ENCODE results near the gene SMURF1.

SMURF1 gene

GRCh38 chr7:99156649-99157048, 12.7 kb upstream of the SMURF1 start:
- peaks cover 4% of the 10 kb centered on the region for H3K4me1 Mint-ChIP-seq
- no peak overlapping the region for H3K27ac Mint-ChIP-seq
- H3K9me3 Mint-ChIP-seq = peaks cover 0 to 6% of the 10 kb centered on the region in 2 donors
- no peak for DNase-seq
- no peak overlapping the region for H3K4me3 Mint-ChIP-seq
- H3K27me3 Mint-ChIP-seq = peaks cover 19% of the 10 kb centered on the region
- no peak for ATAC-seq

GRCh38 chr7:99155211-99155610, 11.3 kb upstream of the SMURF1 start:
- Mint-ChIP-seq H3K4me1 (peaks cover 4% of the 10 kb centered on the region), H3K4me3 (no peak overlapping the region), H3K27me3 (peaks cover 11% of the 10 kb centered on the region), H3K9me3 (peaks cover 0 to 6% of the 10 kb centered on the region in 2 donors), H3K27ac (no peak overlapping the region)
- no peak for ATAC-seq
- no peak for DNase-seq

- no peak overlapping the region for H3K4me3 Mint-ChIP-seq
- no peaks in the 10 kb centered on the region for H3K27me3 Mint-ChIP-seq
- ATAC-seq = no peak
- no peak overlapping the region for H3K27ac Mint-ChIP-seq
- no peak for DNase-seq
- H3K4me1 Mint-ChIP-seq = peaks cover 21% of the 10 kb centered on the region
- no peaks in the 10 kb centered on the region for H3K9me3 Mint-ChIP-seq
Observed at GRCh38 chr7:99146979-99147378, 3.1 kb upstream of the SMURF1 start.

GRCh38 chr7:99143521-99143852, 421 bp downstream of the SMURF1 start:
- no peaks in the 10 kb centered on the region for H3K27me3 Mint-ChIP-seq
- no peaks in the 10 kb centered on the region for H3K9me3 Mint-ChIP-seq
- DNase-seq (no peak), ATAC-seq (peak; percentile 50)
- H3K4me1 Mint-ChIP-seq = peaks cover 56% of the 10 kb centered on the region
- H3K4me3 Mint-ChIP-seq = peak overlapping the region; percentile 90 to 92
- peak overlapping the region; percentile 79 to 81 for H3K27ac Mint-ChIP-seq

GRCh38 chr7:99142727-99143520, 984 bp downstream of the SMURF1 start:
- Mint-ChIP-seq H3K4me1 (peaks cover 60% of the 10 kb centered on the region), H3K4me3 (peak overlapping the region; percentile 90 to 92), H3K27me3 (no peaks in the 10 kb centered on the region), H3K27ac (peak overlapping the region; percentile 79 to 81), H3K9me3 (no peaks in the 10 kb centered on the region)
- peak; percentile 56 for ATAC-seq
- peak; percentile 86 to 87 for DNase-seq

- DNase-seq (peak; percentile 45 to 47), ATAC-seq (peak; percentile 54)
- H3K27me3 Mint-ChIP-seq = no peaks in the 10 kb centered on the region
- H3K27ac Mint-ChIP-seq = peak overlapping the region; percentile 64 to 81
- peaks cover 60% of the 10 kb centered on the region for H3K4me1 Mint-ChIP-seq
- H3K4me3 Mint-ChIP-seq = peak overlapping the region; percentile 90 to 92
- H3K9me3 Mint-ChIP-seq = no peaks in the 10 kb centered on the region
Observed at GRCh38 chr7:99141841-99142726, 1.8 kb downstream of the SMURF1 start.

- ATAC-seq (no peak), DNase-seq (no peak)
- H3K9me3 Mint-ChIP-seq = no peaks in the 10 kb centered on the region
- H3K27me3 Mint-ChIP-seq = no peaks in the 10 kb centered on the region
- H3K4me3 Mint-ChIP-seq = peak overlapping the region; percentile 90 to 92
- peaks cover 61% of the 10 kb centered on the region for H3K4me1 Mint-ChIP-seq
- no peak overlapping the region for H3K27ac Mint-ChIP-seq
Observed at GRCh38 chr7:99141334-99141733, 2.6 kb downstream of the SMURF1 start.

- H3K27me3 Mint-ChIP-seq = no peaks in the 10 kb centered on the region
- peaks cover 66% of the 10 kb centered on the region for H3K4me1 Mint-ChIP-seq
- peak overlapping the region; percentile 90 to 92 for H3K4me3 Mint-ChIP-seq
- DNase-seq = no peak
- no peak for ATAC-seq
- no peaks in the 10 kb centered on the region for H3K9me3 Mint-ChIP-seq
- no peak overlapping the region for H3K27ac Mint-ChIP-seq
Observed at GRCh38 chr7:99140813-99141212, 3.1 kb downstream of the SMURF1 start.

GRCh38 chr7:99139036-99139435, 4.9 kb downstream of the SMURF1 start:
- H3K4me3 Mint-ChIP-seq = no peak overlapping the region
- DNase-seq = no peak
- no peak for ATAC-seq
- no peak overlapping the region for H3K27ac Mint-ChIP-seq
- H3K4me1 Mint-ChIP-seq = peaks cover 67% of the 10 kb centered on the region
- H3K27me3 Mint-ChIP-seq = no peaks in the 10 kb centered on the region
- no peaks in the 10 kb centered on the region for H3K9me3 Mint-ChIP-seq

GRCh38 chr7:99137411-99138180, 6.3 kb downstream of the SMURF1 start:
- no peaks in the 10 kb centered on the region for H3K9me3 Mint-ChIP-seq
- H3K27ac Mint-ChIP-seq = no peak overlapping the region
- ATAC-seq = no peak

GRCh38 chr7:99135938-99136337, 8.0 kb downstream of the SMURF1 start:
- Mint-ChIP-seq H3K4me1 (peaks cover 64% of the 10 kb centered on the region), H3K27me3 (no peaks in the 10 kb centered on the region), H3K4me3 (no peak overlapping the region), H3K27ac (no peak overlapping the region), H3K9me3 (no peaks in the 10 kb centered on the region)
- no peak for ATAC-seq
- no peak for DNase-seq

More at GRCh38 chr7:99137411-99138180, 6.3 kb downstream of the SMURF1 start:
- no peak overlapping the region for H3K4me3 Mint-ChIP-seq
- no peaks in the 10 kb centered on the region for H3K27me3 Mint-ChIP-seq
- H3K4me1 Mint-ChIP-seq = peaks cover 74% of the 10 kb centered on the region
- no peak for DNase-seq

GRCh38 chr7:99133766-99134564, 9.9 kb downstream of the SMURF1 start:
- Mint-ChIP-seq H3K4me3 (no peak overlapping the region), H3K27me3 (no peaks in the 10 kb centered on the region), H3K27ac (no peak overlapping the region), H3K4me1 (peaks cover 44% of the 10 kb centered on the region), H3K9me3 (no peaks in the 10 kb centered on the region)
- ATAC-seq (no peak), DNase-seq (no peak)

GRCh38 chr7:99132595-99133321, 11.2 kb downstream of the SMURF1 start:
- no peaks in the 10 kb centered on the region for H3K9me3 Mint-ChIP-seq
- H3K4me1 Mint-ChIP-seq = peaks cover 35% of the 10 kb centered on the region
- no peak overlapping the region for H3K4me3 Mint-ChIP-seq
- DNase-seq (no peak), ATAC-seq (no peak)
- H3K27me3 Mint-ChIP-seq = no peaks in the 10 kb centered on the region
- H3K27ac Mint-ChIP-seq = no peak overlapping the region

GRCh38 chr7:99131290-99131689, 12.6 kb downstream of the SMURF1 start:
- peak overlapping the region in 1 of 2 donors; percentile 8 for H3K27ac Mint-ChIP-seq
- ATAC-seq = no peak
- no peaks in the 10 kb centered on the region for H3K9me3 Mint-ChIP-seq
- no peak for DNase-seq
- H3K4me1 Mint-ChIP-seq = peaks cover 41% of the 10 kb centered on the region
- H3K4me3 Mint-ChIP-seq = no peak overlapping the region
- no peaks in the 10 kb centered on the region for H3K27me3 Mint-ChIP-seq

Data from stimulated activated naive CD8-positive, alpha-beta T cell treated with anti-CD3 and anti-CD28 coated beads, Interleukin-15, amount 100 ng/mL, for 72 hours (primary cell).